Common myeloid progenitor, CD34-positive (primary cell): Measurements from ENCODE around the gene SSBP4.
"Not testable (repeated sequence)": the region's sequence is repeated elsewhere in the genome, so short reads cannot be mapped to it uniquely, and the experiment has no call there.

Experiments used
- CTCF ChIA-PET: fragments of 350-600 bp; sonication (Branson Sonifier 250); formaldehyde crosslinking; loops from one replicate; lab custom pipeline; 2021; ENCODE audit warnings: antibody characterized with exemption; lab: Charles Lee
- POLR2A ChIA-PET: fragments of 350-600 bp; sonication (Branson Sonifier 250); formaldehyde crosslinking; loops from one replicate; lab custom pipeline; 2021; ENCODE audit warnings: antibody characterized with exemption; lab: Charles Lee
- DNase-seq, 3 donors: peaks; one replicate each; pipeline versions ENCODE4 v3.0.0 to v3.0.0-alpha.2; 2013
- H3K27ac ChIP-seq, 2 experiments: 1 replicate in 1 of 2; 2 replicates in 1 of 2; pipeline ENCODE4 v1.7.0; 2013; ENCODE audit warnings: inconsistent platforms in 2 of 2, low read length in 2 of 2, mild to moderate bottlenecking in 2 of 2, low read depth in 1 of 2, moderate library complexity in 1 of 2; ENCODE audit not compliant: severe bottlenecking in 2 of 2, insufficient read depth in 1 of 2, poor library complexity in 1 of 2
- H3K27me3 ChIP-seq, 5 experiments: replicated peaks in 2 of 5; 1 replicate in 3 of 5; 2 replicates in 2 of 5; pipeline versions ENCODE4 v1.6.1 to v1.7.0; 2013; ENCODE audit warnings: low read length in 4 of 5, mild to moderate bottlenecking in 2 of 5, moderate library complexity in 2 of 5, inconsistent platforms in 1 of 5; ENCODE audit not compliant: insufficient read depth in 5 of 5, control insufficient read depth in 4 of 5
- H3K36me3 ChIP-seq, 4 experiments: 1 replicate in 2 of 4; 2 replicates in 2 of 4; pipeline versions ENCODE4 v1.6.1 to v1.7.0; 2013; ENCODE audit warnings: low read length in 3 of 4, control low read depth in 1 of 4, mild to moderate bottlenecking in 1 of 4; ENCODE audit not compliant: control insufficient read depth in 4 of 4, insufficient read depth in 4 of 4
- H3K4me1 ChIP-seq, 4 experiments: 1 replicate in 3 of 4; 2 replicates in 1 of 4; pipeline versions ENCODE4 v1.6.1 to v1.7.1; 2013; ENCODE audit warnings: low read length in 3 of 4, mild to moderate bottlenecking in 3 of 4, control low read depth in 1 of 4, inconsistent platforms in 1 of 4, moderate library complexity in 1 of 4; ENCODE audit not compliant: control insufficient read depth in 4 of 4, insufficient read depth in 4 of 4; ENCODE audit errors: control extremely low read depth in 1 of 4
- H3K4me3 ChIP-seq, 7 experiments: 1 replicate in 4 of 7; 2 replicates in 3 of 7; pipeline versions ENCODE4 v1.5.1 to v1.7.0; 2013; ENCODE audit warnings: mild to moderate bottlenecking in 7 of 7, low read length in 6 of 7, moderate library complexity in 6 of 7, inconsistent platforms in 2 of 7, low read depth in 2 of 7, control low read depth in 1 of 7; ENCODE audit not compliant: insufficient read depth in 4 of 7, control insufficient read depth in 1 of 7; ENCODE audit errors: extremely low read depth in 1 of 7
- H3K9me3 ChIP-seq, 5 experiments: 1 replicate in 4 of 5; 2 replicates in 1 of 5; pipeline versions ENCODE4 v1.6.1 to v1.7.1; 2013; ENCODE audit warnings: low read length in 4 of 5, mild to moderate bottlenecking in 2 of 5, inconsistent platforms in 1 of 5, low read depth in 1 of 5, moderate library complexity in 1 of 5; ENCODE audit not compliant: control insufficient read depth in 4 of 5, insufficient read depth in 2 of 5; ENCODE audit errors: control extremely low read depth in 1 of 5
- WGBS: methylation state at CpG from one replicate; pipeline ENCODE4 v1.1.5; 2013; ENCODE audit not compliant: insufficient coverage; 5-methylcytosine and 5-hydroxymethylcytosine counted together

The SSBP4 gene

GRCh38 chr19:18383622-18384021, 35.6 kb upstream of the SSBP4 start:
- H3K4me3 ChIP-seq, H3K9me3 ChIP-seq, H3K36me3 ChIP-seq, H3K27me3 ChIP-seq, POLR2A ChIA-PET, H3K27ac ChIP-seq, DNase-seq: not testable (repeated sequence)
- CTCF ChIA-PET: interaction anchor here (1.1 to 3.4 kb wide), 5 partner anchors 8 to 33 kb away, joined by 3 to 16 read pairs (median 5); no protein-coding TSS in a partner anchor
- H3K4me1 ChIP-seq: peaks cover 0 to 38% (median 25%) of the 10 kb centered on the region in 4 experiments
- 92% methylated on average over 5 of the region's 11 CpGs for WGBS

DNA sequence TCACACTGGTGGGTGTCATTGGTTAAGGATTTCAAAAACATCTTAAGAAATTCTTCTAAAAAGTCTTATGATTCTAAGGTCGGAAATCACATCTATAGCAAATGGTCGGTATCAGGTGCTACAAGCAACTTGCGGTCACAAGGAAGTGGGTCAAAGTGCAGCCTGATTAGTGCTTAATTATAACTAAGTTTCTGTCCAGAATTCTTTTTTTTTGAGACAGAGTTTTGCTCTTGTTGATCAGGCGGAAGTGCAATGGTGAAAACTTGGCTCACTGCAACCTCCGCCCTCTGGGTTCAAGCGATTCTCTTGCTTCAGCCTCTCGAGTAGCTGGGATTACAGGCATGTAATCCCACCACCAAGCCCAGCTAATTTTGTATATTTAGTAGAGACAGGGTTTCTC, 34.4 kb upstream of the SSBP4 start:
- Histone ChIP-seq H3K9me3 (no peaks in the 10 kb centered on the region), H3K36me3 (no peaks in the 10 kb centered on the region), H3K4me1 (peaks cover 0 to 40% (median 28%) of the 10 kb centered on the region in 4 experiments), H3K27me3 (peaks cover 0 to 3% (median 0%) of the 10 kb centered on the region in 5 experiments), H3K4me3 (no peak overlapping the region), H3K27ac (no peak overlapping the region)
- DNase-seq: no peak
- WGBS: over 99% methylated on average over 6 of the region's 7 CpGs
- CTCF ChIA-PET: interaction anchor here (0.6 to 3.4 kb wide), 5 partner anchors 10 to 26 kb away, joined by 3 to 16 read pairs (median 4); no protein-coding TSS in a partner anchor
- POLR2A ChIA-PET: no interaction called here

DNA sequence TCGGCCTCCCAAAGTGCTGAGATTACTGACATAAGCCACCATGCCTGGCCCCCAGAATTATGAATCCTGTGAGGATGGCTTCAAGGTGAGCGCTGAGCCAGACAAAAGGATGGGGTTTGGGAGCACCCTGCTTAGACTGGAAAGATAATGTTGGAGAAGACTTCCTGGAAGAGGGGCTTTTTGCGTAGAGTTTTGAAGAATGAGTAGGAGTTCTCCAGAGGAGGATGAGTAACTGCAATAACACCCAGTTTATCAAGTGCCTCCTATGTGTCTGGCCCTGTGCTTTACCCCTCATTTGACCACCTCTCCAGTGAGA, 33.9 kb upstream of the SSBP4 start:
- ChIA-PET CTCF (interaction anchor here (0.6 to 9.9 kb wide), 13 partner anchors 10 to 47 kb away, joined by 3 to 133 read pairs (median 3); partner anchors contain the start of gene SSBP4), POLR2A (no interaction called here)
- 100% methylated on average over 1 of the region's 3 CpGs for WGBS
- peaks cover 0 to 3% (median 0%) of the 10 kb centered on the region in 5 experiments for H3K27me3 ChIP-seq
- DNase-seq: no peak
- peaks cover 0 to 34% (median 25%) of the 10 kb centered on the region in 4 experiments for H3K4me1 ChIP-seq
- peaks cover 0 to 5% (median 0%) of the 10 kb centered on the region in 4 experiments for H3K36me3 ChIP-seq
- no peaks in the 10 kb centered on the region for H3K9me3 ChIP-seq
- H3K27ac ChIP-seq: peak overlapping the region in 1 of 2 experiments; percentile 23
- H3K4me3 ChIP-seq: no peak overlapping the region

DNA sequence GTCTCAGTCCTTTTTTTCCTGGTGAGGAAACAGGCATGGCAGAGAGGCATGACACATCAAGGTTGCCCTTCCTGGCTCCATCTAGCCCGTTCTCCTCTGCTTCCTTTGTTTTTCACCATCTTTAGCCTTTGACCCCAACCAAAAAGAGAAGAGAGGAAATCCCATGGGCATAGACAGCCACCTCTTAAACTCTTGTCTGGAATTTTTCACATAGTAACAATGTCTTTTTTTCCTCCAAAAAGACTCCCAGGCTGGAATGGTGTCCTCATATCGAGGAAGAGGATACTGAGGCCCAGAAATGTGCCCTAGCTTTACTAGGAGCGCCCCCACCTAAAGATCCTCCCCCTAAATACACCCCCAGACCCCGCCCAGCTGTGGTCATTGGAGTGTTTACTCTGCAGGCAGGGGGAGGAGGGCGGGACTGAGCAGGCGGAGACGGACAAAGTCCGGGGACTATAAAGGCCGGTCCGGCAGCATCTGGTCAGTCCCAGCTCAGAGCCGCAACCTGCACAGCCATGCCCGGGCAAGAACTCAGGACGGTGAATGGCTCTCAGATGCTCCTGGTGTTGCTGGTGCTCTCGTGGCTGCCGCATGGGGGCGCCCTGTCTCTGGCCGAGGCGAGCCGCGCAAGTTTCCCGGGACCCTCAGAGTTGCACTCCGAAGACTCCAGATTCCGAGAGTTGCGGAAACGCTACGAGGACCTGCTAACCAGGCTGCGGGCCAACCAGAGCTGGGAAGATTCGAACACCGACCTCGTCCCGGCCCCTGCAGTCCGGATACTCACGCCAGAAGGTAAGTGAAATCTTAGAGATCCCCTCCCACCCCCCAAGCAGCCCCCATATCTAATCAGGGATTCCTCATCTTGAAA, 33.3 kb upstream of the SSBP4 start, which contains the start of gene GDF15:
GDF15 (plus strand) TSS at position 484 of the 868 bp plus-strand sequence; CDS start at position 516, 32 bp downstream.
- Histone ChIP-seq H3K4me1 (peaks cover 0 to 31% (median 23%) of the 10 kb centered on the region in 4 experiments), H3K27me3 (peaks cover 0 to 3% (median 0%) of the 10 kb centered on the region in 5 experiments), H3K4me3 (no peak within 1 kb of the TSS), H3K27ac (peak within 1 kb of the TSS in 1 of 2 experiments; percentile 74), H3K36me3 (peaks cover 0 to 5% (median 0%) of the 10 kb centered on the region in 4 experiments), H3K9me3 (no peaks in the 10 kb centered on the region)
- POLR2A ChIA-PET: no interaction called here
- DNase-seq: peak in 2 of 3 donors; percentile 31 to 41
- CTCF ChIA-PET: interaction anchor here (0.6 to 9.9 kb wide), 13 partner anchors 12 to 46 kb away, joined by 3 to 133 read pairs (median 3); partner anchors contain the start of genes LRRC25 and SSBP4
- 46% methylated on average over 27 of the region's 33 CpGs for WGBS

- Histone ChIP-seq H3K27ac (peak overlapping the region in 1 of 2 experiments; percentile 74), H3K9me3 (no peaks in the 10 kb centered on the region), H3K4me3 (no peak overlapping the region), H3K36me3 (peaks cover 0 to 5% (median 0%) of the 10 kb centered on the region in 4 experiments), H3K27me3 (peaks cover 0 to 3% (median 0%) of the 10 kb centered on the region in 5 experiments), H3K4me1 (peaks cover 0 to 31% (median 23%) of the 10 kb centered on the region in 4 experiments)
- POLR2A ChIA-PET: no interaction called here
- WGBS: 88% methylated on average over 7 of the region's 14 CpGs
- CTCF ChIA-PET: interaction anchor here (0.6 to 9.9 kb wide), 10 partner anchors 11 to 58 kb away, joined by 3 to 133 read pairs (median 4); partner anchors contain the start of gene LRRC25
- no peak for DNase-seq
These were observed 32.5 kb upstream of the SSBP4 start for GRCh38 chr19:18386543-18387271.

DNA sequence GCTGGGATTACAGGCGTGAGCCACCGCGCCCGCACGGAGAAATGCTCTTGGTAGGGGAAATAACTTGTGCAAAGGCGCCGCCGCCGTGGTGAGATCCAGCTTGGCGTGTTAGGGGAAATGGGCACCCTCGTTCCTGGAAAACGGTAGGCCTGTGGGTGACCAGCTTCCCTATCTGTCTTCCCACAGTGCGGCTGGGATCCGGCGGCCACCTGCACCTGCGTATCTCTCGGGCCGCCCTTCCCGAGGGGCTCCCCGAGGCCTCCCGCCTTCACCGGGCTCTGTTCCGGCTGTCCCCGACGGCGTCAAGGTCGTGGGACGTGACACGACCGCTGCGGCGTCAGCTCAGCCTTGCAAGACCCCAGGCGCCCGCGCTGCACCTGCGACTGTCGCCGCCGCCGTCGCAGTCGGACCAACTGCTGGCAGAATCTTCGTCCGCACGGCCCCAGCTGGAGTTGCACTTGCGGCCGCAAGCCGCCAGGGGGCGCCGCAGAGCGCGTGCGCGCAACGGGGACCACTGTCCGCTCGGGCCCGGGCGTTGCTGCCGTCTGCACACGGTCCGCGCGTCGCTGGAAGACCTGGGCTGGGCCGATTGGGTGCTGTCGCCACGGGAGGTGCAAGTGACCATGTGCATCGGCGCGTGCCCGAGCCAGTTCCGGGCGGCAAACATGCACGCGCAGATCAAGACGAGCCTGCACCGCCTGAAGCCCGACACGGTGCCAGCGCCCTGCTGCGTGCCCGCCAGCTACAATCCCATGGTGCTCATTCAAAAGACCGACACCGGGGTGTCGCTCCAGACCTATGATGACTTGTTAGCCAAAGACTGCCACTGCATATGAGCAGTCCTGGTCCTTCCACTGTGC, 30.9 kb upstream of the SSBP4 start:
- peak; percentile 78 to 92 (median 91) for DNase-seq
- no peaks in the 10 kb centered on the region for H3K9me3 ChIP-seq
- WGBS: under 1% methylated on average over 66 of the region's 86 CpGs
- H3K36me3 ChIP-seq: peaks cover 0 to 5% (median 0%) of the 10 kb centered on the region in 4 experiments
- H3K27ac ChIP-seq: peak overlapping the region in 1 of 2 experiments; percentile 74
- H3K4me1 ChIP-seq: peaks cover 0 to 44% (median 33%) of the 10 kb centered on the region in 4 experiments
- peak overlapping the region; percentile 25 to 62 (median 43) for H3K4me3 ChIP-seq
- ChIA-PET CTCF (interaction anchor here (0.6 to 9.9 kb wide), 22 partner anchors 9 to 194 kb away, joined by 3 to 133 read pairs (median 4); partner anchors contain the start of gene LRRC25), POLR2A (interaction anchor here (1.1 to 1.3 kb wide), 3 partner anchors 14 to 29 kb away, joined by 3 to 7 read pairs (median 5); no protein-coding TSS in a partner anchor)
- peaks cover 0 to 3% (median 0%) of the 10 kb centered on the region in 5 experiments for H3K27me3 ChIP-seq
